Nephron (organoid): Measurements from ENCODE around the gene AANAT.

Source experiments
- H3K27ac Mint-ChIP-seq, 3 experiments: 2 replicates each; pipeline ENCODE4 v1.8.0; 2020; ENCODE audit warnings: mixed read lengths in 3 of 3, mild to moderate bottlenecking in 2 of 3, moderate library complexity in 1 of 3
- H3K27me3 Mint-ChIP-seq: 2 replicates; pipeline ENCODE4 v1.8.0; 2021; ENCODE audit warnings: low read depth, mild to moderate bottlenecking, moderate library complexity, mixed read lengths
- H3K36me3 Mint-ChIP-seq: 2 replicates; pipeline ENCODE4 v1.8.0; 2020; ENCODE audit warnings: low read depth, mixed read lengths
- H3K4me1 Mint-ChIP-seq: 2 replicates; pipeline ENCODE4 v1.8.0; 2020; ENCODE audit warnings: mixed read lengths
- H3K4me3 Mint-ChIP-seq, 3 experiments: 2 replicates each; pipeline ENCODE4 v1.8.0; 2020; ENCODE audit warnings: mild to moderate bottlenecking in 3 of 3, mixed read lengths in 3 of 3, moderate library complexity in 2 of 3
- H3K9me3 Mint-ChIP-seq: 2 replicates; pipeline ENCODE4 v1.8.0; 2020; ENCODE audit warnings: mixed read lengths
- TF ChIP-seq, protein P1 (sequence below), 3 experiments: fragments of 200-600 bp; sonication (generic); IDR thresholded peaks; one replicate each; pipeline ENCODE4 v1.5.0; 2021; ENCODE audit warnings: antibody characterized with exemption in 3 of 3; ENCODE audit not compliant: unreplicated experiment in 3 of 3

Gene AANAT

DNA sequence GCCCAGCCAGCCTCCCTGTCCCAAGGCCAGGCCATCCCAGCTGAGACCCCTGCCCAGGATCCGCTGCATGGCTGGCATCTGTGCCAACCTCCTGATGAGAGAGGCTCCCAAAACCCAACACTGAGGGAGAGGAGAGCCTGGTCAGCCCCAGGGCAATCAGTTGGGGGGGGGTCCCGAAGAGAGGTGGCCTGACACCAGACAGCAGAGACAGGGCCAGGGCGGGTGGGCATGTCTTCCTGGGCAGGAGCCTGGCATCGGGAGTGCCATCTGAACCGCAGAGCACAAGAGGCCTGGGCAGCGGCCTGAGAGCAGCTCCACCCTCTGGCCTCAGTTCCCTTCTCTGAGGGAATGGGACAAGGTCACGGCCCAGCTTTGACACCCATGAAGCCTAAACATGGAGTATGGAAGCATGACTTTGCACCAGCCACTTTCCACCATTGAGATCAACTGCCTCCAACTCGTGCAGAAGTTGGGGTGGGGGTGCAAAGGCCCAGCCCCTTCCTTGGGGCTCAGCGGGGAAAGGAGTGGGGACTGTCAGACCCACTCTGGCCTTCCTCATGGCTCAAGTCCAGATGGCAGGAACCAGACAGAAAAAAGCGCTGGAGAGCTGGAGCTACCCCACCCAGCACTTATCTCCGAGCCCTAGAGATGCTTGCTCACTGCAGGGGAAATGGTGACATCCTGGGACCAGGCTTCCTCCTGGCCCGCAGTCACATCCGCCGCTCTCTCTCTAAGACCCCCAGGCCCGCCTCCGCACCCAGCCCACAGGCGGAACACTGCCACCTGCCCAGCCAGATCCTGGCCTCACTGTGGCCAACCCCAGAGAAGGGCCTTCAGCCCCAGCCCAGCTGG, 24.1 kb downstream of the AANAT start:
- no peaks in the 10 kb centered on the region for H3K9me3 Mint-ChIP-seq
- TF ChIP-seq, protein P1, sequence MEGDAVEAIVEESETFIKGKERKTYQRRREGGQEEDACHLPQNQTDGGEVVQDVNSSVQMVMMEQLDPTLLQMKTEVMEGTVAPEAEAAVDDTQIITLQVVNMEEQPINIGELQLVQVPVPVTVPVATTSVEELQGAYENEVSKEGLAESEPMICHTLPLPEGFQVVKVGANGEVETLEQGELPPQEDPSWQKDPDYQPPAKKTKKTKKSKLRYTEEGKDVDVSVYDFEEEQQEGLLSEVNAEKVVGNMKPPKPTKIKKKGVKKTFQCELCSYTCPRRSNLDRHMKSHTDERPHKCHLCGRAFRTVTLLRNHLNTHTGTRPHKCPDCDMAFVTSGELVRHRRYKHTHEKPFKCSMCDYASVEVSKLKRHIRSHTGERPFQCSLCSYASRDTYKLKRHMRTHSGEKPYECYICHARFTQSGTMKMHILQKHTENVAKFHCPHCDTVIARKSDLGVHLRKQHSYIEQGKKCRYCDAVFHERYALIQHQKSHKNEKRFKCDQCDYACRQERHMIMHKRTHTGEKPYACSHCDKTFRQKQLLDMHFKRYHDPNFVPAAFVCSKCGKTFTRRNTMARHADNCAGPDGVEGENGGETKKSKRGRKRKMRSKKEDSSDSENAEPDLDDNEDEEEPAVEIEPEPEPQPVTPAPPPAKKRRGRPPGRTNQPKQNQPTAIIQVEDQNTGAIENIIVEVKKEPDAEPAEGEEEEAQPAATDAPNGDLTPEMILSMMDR (IDR thresholded peaks at IDR 0.05; ENCODE audit: unreplicated experiment in 3 of 3), result no peak
- no peak overlapping the region for H3K4me3 Mint-ChIP-seq
- H3K36me3 Mint-ChIP-seq, result no peaks in the 10 kb centered on the region
- peaks cover 10% of the 10 kb centered on the region for H3K27me3 Mint-ChIP-seq
- peaks cover 12% of the 10 kb centered on the region for H3K4me1 Mint-ChIP-seq
- no peak overlapping the region for H3K27ac Mint-ChIP-seq

DNA sequence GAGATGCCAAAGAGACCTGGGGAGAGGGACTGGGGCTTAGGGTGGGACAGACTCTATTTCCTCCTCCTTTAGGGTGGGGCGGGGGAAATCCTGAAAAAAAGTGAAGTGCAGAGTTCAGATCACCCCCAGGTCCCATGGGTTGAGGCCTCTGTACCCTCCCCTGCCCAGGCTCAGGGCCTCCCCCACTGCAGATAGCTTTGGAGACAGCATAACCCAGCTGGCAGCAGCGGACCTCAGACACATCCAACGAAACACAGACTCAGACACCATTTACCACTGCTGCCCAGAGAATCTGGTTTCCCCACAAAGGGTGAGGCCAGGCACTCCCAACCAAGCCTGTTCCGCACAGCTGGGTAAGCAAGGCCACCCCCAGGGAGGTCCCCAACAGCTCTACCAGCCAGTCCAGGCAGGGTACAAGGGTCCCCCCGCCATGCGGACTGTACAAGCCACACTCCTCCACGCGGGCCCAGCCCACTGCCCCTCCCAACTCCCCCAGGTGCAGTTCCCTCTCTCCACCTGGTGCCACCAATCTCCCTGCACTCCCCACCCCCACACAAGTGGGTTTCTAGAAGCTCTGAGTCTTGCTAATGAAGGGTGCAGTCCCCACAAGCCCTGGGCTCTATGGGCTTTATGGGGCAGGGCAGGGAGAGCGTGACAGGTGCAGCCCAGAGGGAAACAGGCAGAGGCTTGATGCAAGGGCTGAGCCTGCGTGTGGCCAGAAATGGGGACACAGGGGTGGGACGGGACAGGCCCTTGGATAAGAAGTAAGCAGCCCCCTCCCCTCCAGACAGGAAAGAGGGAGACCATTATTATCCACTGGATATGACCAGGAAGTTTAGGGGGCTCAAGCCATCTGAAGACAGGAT, 25.0 kb downstream of the AANAT start:
- Mint-ChIP-seq H3K4me1 (peaks cover 12% of the 10 kb centered on the region), H3K4me3 (no peak overlapping the region), H3K9me3 (no peaks in the 10 kb centered on the region), H3K36me3 (no peaks in the 10 kb centered on the region), H3K27me3 (peaks cover 10% of the 10 kb centered on the region), H3K27ac (peak overlapping the region; percentile 21 to 36 (median 33))
- TF ChIP-seq, protein P1 (IDR thresholded peaks at IDR 0.05; ENCODE audit: unreplicated experiment in 3 of 3), result no peak

DNA sequence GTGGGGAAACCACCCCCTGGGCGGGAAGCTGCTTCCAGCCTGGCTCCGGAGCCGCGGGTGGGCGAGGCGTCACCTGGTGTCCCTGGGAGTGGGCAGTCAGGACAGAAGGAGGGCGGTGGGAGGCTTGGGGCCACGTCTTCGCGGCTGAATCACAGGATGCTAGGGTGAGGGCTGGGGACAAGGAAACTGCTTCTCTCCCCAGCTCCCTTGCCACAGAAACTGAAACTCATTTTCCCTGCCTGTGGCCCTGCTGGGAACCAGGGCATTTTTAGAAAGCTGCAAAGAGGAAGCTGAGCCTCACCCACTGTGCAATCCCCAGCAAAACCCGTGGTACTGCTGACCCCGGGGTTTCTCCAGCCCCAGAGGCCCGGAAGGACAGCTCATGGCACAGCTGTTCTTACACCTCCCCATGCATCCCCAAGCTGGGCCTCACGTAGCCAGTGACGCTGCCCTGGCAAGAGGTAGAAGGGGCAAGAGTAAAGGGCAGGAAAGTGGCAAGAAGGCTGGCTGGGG, 25.6 kb downstream of the AANAT start:
- peaks cover 13% of the 10 kb centered on the region for H3K27me3 Mint-ChIP-seq
- peaks cover 15% of the 10 kb centered on the region for H3K4me1 Mint-ChIP-seq
- TF ChIP-seq, protein P1 (IDR thresholded peaks at IDR 0.05; ENCODE audit: unreplicated experiment in 3 of 3), result no peak
- no peak overlapping the region for H3K4me3 Mint-ChIP-seq
- H3K9me3 Mint-ChIP-seq, result no peaks in the 10 kb centered on the region
- H3K27ac Mint-ChIP-seq, result peak overlapping the region in 2 of 3 experiments; percentile 21 to 33
- H3K36me3 Mint-ChIP-seq, result no peaks in the 10 kb centered on the region

DNA sequence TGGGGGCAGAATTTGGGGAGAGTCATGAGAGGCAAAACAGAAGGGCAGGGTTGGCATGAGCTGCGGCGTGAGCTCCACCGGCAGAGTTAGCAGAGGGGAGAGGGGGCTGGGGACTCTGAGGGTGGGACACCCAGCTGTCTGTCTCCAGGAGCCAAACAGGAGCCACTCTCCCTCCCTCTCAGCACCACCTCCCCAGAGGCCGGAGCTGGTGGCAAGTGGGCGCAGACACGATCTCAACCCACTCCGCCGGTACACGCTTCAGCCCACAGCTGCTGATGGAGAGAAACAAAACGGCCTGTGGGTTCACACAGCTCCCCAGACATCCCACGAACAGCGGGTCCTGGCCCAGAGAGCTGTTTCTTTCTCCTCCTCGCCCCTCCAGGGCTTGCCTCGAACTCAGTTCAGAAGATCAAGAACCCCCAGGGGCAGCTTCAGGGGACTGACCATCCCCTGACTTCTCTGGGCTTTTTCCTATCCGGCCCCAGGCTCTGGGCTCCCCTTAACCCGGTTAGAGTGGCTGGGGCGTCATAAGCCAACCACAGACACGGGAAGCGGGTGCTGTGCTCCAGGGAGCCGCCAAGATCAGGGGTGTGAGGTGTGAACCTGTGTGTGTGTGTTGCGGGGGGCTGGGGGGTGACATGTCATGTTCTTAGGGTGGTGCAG, 26.2 kb downstream of the AANAT start:
- TF ChIP-seq, protein P1 (IDR thresholded peaks at IDR 0.05; ENCODE audit: unreplicated experiment in 3 of 3), result no peak

DNA sequence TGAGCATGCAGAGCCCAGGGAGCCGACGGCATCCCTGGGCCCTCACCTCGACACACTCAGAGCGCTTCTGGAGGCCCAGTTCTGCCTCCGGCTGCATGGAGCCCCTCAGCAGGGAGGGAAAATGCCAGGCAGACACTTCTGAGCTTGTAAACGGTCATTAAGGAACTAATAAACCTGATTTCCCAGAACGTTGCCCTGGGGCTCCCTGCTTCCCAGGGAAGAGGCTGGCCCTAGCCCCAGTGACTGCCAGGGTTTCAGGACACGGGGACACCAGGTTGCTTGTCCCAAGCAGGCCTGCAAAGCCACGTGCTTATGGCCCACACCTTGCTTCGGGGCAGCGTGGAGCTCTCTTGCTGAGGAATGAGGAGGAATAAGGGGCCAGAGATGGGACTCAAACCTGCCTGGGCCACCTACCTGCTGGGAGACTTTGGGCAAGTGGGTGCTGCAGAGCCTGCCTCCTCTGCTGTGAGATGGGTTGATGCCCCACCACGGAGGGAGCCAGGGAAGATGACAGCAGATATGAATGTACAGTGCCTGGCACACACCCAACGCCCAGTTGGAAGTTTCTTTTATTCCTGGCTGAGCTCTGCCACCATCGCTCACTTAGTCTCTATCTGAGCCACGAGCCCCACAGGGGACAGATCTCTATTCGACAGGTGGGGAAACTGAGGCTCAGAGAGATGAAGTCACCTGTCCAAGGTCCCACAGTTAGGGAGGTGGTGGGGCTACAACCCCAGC, 28.4 kb downstream of the AANAT start:
- no peak overlapping the region for H3K4me3 Mint-ChIP-seq
- TF ChIP-seq, protein P1 (IDR thresholded peaks at IDR 0.05; ENCODE audit: unreplicated experiment in 3 of 3), result no peak
- no peaks in the 10 kb centered on the region for H3K9me3 Mint-ChIP-seq
- H3K4me1 Mint-ChIP-seq, result peaks cover 31% of the 10 kb centered on the region
- peaks cover 27% of the 10 kb centered on the region for H3K27me3 Mint-ChIP-seq
- no peaks in the 10 kb centered on the region for H3K36me3 Mint-ChIP-seq
- H3K27ac Mint-ChIP-seq, result no peak overlapping the region

More for the DNA sequence above, 26.2 kb downstream of the AANAT start:
- Mint-ChIP-seq H3K36me3 (no peaks in the 10 kb centered on the region), H3K4me1 (peaks cover 21% of the 10 kb centered on the region), H3K4me3 (no peak overlapping the region), H3K9me3 (no peaks in the 10 kb centered on the region), H3K27me3 (peaks cover 18% of the 10 kb centered on the region), H3K27ac (peak overlapping the region in 2 of 3 experiments; percentile 13 to 33)
